ENCODE results near the gene NEUROG2.
A peak's percentile ranks its signal among the peaks of the same experiment; 100 is the strongest.
"Not testable (repeated sequence)": the region's sequence is repeated elsewhere in the genome, so short reads cannot be mapped to it uniquely, and the experiment has no call there.

The NEUROG2 gene

DNA sequence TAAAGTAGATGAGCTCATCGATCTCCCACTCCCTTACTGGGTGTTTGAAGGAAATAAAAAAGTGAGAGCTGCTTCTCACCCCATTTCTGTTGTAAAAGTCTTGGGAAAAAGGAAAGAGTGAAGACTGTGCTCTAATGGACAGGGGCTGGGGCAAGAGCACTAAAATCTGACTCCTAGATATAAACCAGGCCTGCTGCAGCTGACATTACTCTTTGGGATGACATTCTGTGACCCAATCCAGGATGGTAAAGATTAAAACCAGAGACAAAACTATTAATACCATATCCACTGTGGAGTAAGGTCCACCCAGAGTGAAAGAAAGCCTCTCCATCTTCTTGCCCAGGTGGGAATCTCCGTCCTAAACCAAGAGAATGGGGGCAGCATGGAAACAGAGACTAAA is 20.1 kb upstream of the NEUROG2 start:
- TF ChIP-seq, protein P1, sequence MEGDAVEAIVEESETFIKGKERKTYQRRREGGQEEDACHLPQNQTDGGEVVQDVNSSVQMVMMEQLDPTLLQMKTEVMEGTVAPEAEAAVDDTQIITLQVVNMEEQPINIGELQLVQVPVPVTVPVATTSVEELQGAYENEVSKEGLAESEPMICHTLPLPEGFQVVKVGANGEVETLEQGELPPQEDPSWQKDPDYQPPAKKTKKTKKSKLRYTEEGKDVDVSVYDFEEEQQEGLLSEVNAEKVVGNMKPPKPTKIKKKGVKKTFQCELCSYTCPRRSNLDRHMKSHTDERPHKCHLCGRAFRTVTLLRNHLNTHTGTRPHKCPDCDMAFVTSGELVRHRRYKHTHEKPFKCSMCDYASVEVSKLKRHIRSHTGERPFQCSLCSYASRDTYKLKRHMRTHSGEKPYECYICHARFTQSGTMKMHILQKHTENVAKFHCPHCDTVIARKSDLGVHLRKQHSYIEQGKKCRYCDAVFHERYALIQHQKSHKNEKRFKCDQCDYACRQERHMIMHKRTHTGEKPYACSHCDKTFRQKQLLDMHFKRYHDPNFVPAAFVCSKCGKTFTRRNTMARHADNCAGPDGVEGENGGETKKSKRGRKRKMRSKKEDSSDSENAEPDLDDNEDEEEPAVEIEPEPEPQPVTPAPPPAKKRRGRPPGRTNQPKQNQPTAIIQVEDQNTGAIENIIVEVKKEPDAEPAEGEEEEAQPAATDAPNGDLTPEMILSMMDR (IDR thresholded peaks at IDR 0.05; ENCODE audit: control extremely low read depth, extremely low read depth, low read depth, missing control alignments) = no peak
- CTCF ChIA-PET = interaction anchor here (1.0 to 4.2 kb wide), 2 partner anchors 13 to 32 kb away, joined by 3 to 30 read pairs; no protein-coding TSS in a partner anchor
- POLR2A ChIA-PET = no interaction called here
- no peak for DNase-seq (ENCODE audit: extremely low spot score)

DNA sequence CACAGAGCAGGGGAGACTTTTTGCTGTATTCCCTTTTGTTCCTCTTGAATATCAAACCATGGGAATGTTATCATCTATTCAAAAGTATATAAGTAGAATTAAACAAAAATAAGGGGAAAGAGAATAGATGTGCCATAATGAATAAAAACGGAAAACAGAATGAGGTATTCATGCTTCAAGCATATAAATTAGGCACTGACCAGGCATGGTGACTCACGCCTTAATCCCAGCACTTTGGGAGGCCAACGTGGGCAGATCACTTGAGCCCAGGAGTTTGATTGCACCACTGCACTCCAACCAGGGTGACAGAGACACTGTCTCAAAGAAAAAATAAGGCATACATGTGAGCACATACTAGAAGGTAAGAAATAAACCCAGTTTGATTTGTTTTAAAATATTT is 16.3 kb upstream of the NEUROG2 start:
- ChIA-PET POLR2A (no interaction called here), CTCF (interaction anchor here (0.6 to 3.2 kb wide), 5 partner anchors 8 to 288 kb away, joined by 3 to 17 read pairs (median 5); no protein-coding TSS in a partner anchor)
- DNase-seq (ENCODE audit: extremely low spot score) = no peak
- TF ChIP-seq, protein P1 (IDR thresholded peaks at IDR 0.05; ENCODE audit: control extremely low read depth, extremely low read depth, low read depth, missing control alignments) = no peak

DNA sequence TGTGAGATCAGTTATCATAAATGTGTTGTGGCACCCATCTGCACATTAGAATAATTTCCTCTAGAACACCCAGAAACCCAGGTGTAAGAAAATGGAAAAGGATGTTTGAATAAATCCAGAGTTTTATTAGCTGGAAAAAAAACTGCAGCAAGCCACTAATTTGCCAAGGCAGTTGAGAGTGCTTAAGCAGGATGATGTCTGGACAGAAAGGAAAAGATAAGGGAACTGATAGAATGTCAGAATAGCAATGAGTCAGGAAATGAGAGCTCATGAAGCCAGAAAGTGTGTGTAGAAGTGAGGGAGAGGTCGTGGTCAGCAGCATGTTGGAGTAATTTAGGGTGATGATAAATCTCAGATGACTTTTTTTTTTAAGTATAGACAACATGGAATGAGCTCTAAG is 15.2 kb upstream of the NEUROG2 start:
- TF ChIP-seq, protein P1 (IDR thresholded peaks at IDR 0.05; ENCODE audit: control extremely low read depth, extremely low read depth, low read depth, missing control alignments) = no peak
- DNase-seq (ENCODE audit: extremely low spot score) = no peak
- ChIA-PET CTCF (interaction anchor here (1.0 to 3.2 kb wide), 6 partner anchors 9 to 211 kb away, joined by 3 to 12 read pairs (median 5); no protein-coding TSS in a partner anchor), POLR2A (no interaction called here)

DNA sequence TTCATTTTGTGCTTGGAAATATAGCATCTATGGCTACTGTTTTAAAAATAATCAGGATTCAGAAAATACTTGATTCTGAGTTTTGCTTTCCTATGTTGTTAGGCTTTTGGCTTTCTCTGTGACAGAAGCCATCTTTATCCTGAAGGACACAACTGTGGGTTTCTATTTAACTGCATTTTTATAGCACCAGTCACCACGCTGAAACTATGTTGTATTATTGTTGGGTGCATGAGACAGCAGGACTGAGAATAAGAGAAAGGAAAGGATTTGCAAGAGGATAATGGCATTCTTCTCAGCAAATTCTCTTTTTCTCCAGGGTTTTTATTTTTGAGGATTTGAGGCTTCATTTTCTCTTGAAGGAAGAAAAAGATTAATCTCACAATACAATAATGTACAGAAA is 10.1 kb upstream of the NEUROG2 start:
- no peak for DNase-seq (ENCODE audit: extremely low spot score)
- TF ChIP-seq, protein P1 (IDR thresholded peaks at IDR 0.05; ENCODE audit: control extremely low read depth, extremely low read depth, low read depth, missing control alignments) = no peak
- CTCF ChIA-PET = interaction anchor here (1.3 to 8.8 kb wide), 4 partner anchors 16 to 426 kb away, joined by 4 to 63 read pairs (median 18); no protein-coding TSS in a partner anchor
- POLR2A ChIA-PET = no interaction called here

DNA sequence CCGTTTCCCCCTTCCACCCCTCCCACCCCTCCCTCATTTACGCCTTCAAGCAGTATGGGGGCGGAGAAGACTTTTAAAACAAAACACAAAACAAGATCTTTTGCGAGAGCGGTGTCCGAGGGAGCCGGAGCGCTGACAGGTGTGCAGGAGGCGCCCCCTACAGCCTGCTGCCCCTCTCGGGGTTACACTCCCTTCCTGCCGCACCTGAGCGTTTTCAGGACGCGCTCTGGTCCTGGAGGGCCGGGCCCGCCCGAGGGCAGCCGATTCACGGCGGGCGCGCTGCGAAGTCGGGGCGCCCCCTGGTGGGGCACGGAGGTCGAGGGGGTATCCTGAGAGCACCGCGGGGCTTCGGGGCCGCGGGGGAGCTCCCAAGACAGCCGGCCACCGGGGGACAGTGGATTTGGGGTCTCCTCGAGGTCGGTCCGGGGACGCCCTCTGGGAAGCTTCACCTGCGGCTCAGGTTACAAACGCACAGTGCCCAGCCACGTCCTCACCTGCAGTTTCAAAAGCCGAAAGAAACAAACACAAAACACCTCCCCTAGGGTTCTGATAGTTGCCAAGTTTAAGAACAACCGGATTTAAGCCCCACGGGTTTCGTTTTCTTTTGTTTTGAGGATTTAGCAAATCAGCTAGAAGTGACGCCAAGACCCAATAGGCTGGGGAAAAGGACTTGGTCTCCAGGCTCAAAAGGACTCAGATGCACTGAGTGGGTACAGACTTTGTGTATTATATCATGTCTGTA is 8.0 kb upstream of the NEUROG2 start:
- TF ChIP-seq, protein P1 (IDR thresholded peaks at IDR 0.05; ENCODE audit: control extremely low read depth, extremely low read depth, low read depth, missing control alignments) = peak; percentile 84
- ChIA-PET POLR2A (interaction anchor here (0.6 kb wide), 1 partner anchor 227 kb away, joined by 3 read pairs; the partner anchor contains the start of gene ALPK1), CTCF (interaction anchor here (0.6 to 8.8 kb wide), 67 partner anchors 9 to 630 kb away, joined by 3 to 156 read pairs (median 5); partner anchors contain the start of genes AP1AR and NEUROG2)
- peak; percentile 87 for DNase-seq (ENCODE audit: extremely low spot score)

DNA sequence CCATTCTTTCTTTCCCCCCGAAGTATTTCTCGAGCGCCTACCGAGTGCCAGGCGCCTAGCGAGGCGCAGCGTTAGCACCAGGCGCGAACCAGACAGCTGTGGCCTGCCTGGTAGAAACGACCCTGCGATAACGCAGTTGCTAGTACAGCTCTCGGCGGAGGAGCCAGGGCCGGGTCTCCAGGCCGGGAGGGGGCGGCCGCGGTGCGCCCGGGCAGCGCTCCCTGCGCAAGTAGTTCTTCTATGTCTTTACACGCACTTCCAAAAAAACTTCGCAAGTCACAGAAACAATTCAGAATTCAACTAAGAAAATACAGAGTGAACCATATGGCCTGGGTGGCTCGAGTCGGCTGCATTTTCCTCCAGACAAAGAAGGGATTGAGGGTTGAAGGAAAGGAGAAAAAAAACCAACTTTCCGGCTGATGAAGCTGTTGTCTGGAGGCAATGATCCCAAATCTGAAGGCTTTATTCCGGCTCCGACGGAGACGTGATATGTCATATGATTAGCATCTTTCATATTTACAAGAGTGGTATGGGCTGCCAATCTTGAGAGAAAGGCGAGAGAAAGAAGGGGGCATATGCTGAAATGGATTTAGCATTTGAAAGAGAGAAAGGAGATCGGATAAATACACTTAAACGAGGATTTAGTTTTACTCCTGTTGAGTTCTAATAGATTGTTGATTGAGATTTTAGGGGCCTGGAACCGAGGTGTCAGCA is 7.2 kb upstream of the NEUROG2 start:
- DNase-seq (ENCODE audit: extremely low spot score) = peak; percentile 71
- TF ChIP-seq, protein P1 (IDR thresholded peaks at IDR 0.05; ENCODE audit: control extremely low read depth, extremely low read depth, low read depth, missing control alignments) = peak; percentile 62
- POLR2A ChIA-PET = no interaction called here
- CTCF ChIA-PET = interaction anchor here (0.8 to 8.8 kb wide), 53 partner anchors 8 to 429 kb away, joined by 3 to 156 read pairs (median 5); partner anchors contain the start of genes AP1AR and NEUROG2

DNA sequence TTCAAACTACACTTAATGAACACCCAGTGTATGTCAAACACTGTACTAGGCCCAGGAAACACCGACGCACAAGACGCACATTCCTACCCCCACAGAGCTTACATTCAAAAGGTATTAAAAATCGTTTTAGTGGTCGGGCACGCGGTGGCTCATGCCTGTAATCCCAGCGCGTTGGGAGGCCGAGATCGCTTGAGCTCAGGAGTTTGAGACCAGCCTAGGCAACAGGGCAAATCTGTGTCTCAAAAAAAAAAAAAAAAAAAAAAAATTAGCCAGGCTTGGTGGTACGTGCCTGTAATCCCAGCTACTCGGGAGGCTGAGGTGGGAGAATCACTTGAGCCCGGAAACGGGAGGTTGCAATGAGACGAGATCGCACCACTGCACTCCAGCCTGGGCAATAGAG is 6.5 kb upstream of the NEUROG2 start:
- CTCF ChIA-PET = interaction anchor here (0.8 to 8.8 kb wide), 38 partner anchors 8 to 429 kb away, joined by 3 to 156 read pairs (median 4); partner anchors contain the start of gene AP1AR
- POLR2A ChIA-PET; DNase-seq (ENCODE audit: extremely low spot score): not testable (repeated sequence)
